ENCODE results near the gene MYO5A.

- no peak for TF ChIP-seq CTCF (IDR thresholded peaks at IDR 0.05)
- TF ChIP-seq POLR2A (IDR thresholded peaks at IDR 0.05) = no peak
- TF ChIP-seq EP300 (IDR thresholded peaks at IDR 0.05) = no peak
Observed at GRCh38 chr15:52276256-52276770, 252.4 kb downstream of the MYO5A start.
